PC-3 (cell line): Measurements from ENCODE around the gene CCL24.

ENCODE experiments used
- CTCF ChIP-seq: fragments of 300-600 bp; sonication (generic); conservative IDR thresholded peaks from 2 replicates; pipeline ENCODE4 v1.5.1; 2017; ENCODE audit warnings: antibody characterized with exemption, low read depth, mild to moderate bottlenecking, low read length
- EZH2 ChIP-seq: fragments of 300-600 bp; sonication (generic); IDR thresholded peaks from one replicate; pipeline ENCODE4 v1.6.1; 2017; ENCODE audit warnings: antibody characterized with exemption, mild to moderate bottlenecking, low read length; ENCODE audit not compliant: unreplicated experiment

GRCh38 chr7:75771224-75771623 lies 42.4 kb downstream of the CCL24 start:
- TF ChIP-seq CTCF, result no peak
- TF ChIP-seq EZH2, result no peak
